ENCODE data around the gene OR2F2. TPM values are rescaled to one million over a fixed set of nuclear protein-coding genes. Genes with fewer than 3 reads are reported as not detected.

Gene OR2F2
- total RNA-seq, 1 donor from 2014 or later: not detected

GRCh38 chr7:143978585-143978984, 43.6 kb downstream of the OR2F2 start:
- DNase-seq (ENCODE audit: low read depth): no peak

GRCh38 chr7:143979359-143979758, 44.3 kb downstream of the OR2F2 start:
- DNase-seq (ENCODE audit: low read depth): peak; percentile 70

GRCh38 chr7:143979998-143980397, 45.0 kb downstream of the OR2F2 start:
- DNase-seq (ENCODE audit: low read depth): no peak

- DNase-seq (ENCODE audit: low read depth): peak; percentile 15
Observed at GRCh38 chr7:143980746-143981510, 45.9 kb downstream of the OR2F2 start.

- no peak for DNase-seq (ENCODE audit: low read depth)
Observed at GRCh38 chr7:143983960-143984359, 48.9 kb downstream of the OR2F2 start.

Other genes starting within 250 kb of the OR2F2 start
- gene CTAGE6, start 177.5 kb upstream of the OR2F2 start, total RNA-seq: 1.0 TPM in 1 of 2 replicates, not detected in the other
- gene TCAF1, start 33.1 kb upstream of the OR2F2 start, total RNA-seq: 66.5 and 91.9 TPM in 2 replicates
- not detected in 2 replicates for gene OR2F1, start 19.6 kb downstream of the OR2F2 start, total RNA-seq
- gene OR6B1, start 65.1 kb downstream of the OR2F2 start, total RNA-seq: not detected in 2 replicates
- gene OR2A5, start 113.7 kb downstream of the OR2F2 start, total RNA-seq: not detected in 2 replicates
- gene OR2A25, start 134.6 kb downstream of the OR2F2 start, total RNA-seq: not detected in 2 replicates
- not detected in 2 replicates for gene OR2A12, start 151.0 kb downstream of the OR2F2 start, total RNA-seq
- gene OR2A2, start 174.3 kb downstream of the OR2F2 start, total RNA-seq: not detected in 2 replicates
- gene OR2A14, start 187.9 kb downstream of the OR2F2 start, total RNA-seq: not detected in 2 replicates
- gene CTAGE4, start 248.2 kb downstream of the OR2F2 start, total RNA-seq: 7.3 and 17.4 TPM in 2 replicates